VCaP (cell line): Measurements from ENCODE around the gene C4orf36.

Source experiments
- H3K27ac ChIP-seq: fragments of 450-650 bp; 2 replicates; pipeline ENCODE4 v1.5.1; 2017
- CTCF ChIP-seq: fragments of 450-650 bp; conservative IDR thresholded peaks from 2 replicates; pipeline ENCODE4 v1.5.1; 2017; ENCODE audit warnings: mild to moderate bottlenecking, moderate library complexity

The C4orf36 gene

GRCh38 chr4:86872135-86872534 is 20.1 kb downstream of the C4orf36 start:
- no peak for TF ChIP-seq CTCF
- no peak overlapping the region for H3K27ac ChIP-seq

- TF ChIP-seq CTCF = no peak
- H3K27ac ChIP-seq = no peak overlapping the region
Observed at GRCh38 chr4:86870442-86871069, 21.7 kb downstream of the C4orf36 start.

GRCh38 chr4:86857341-86858052 is 34.7 kb downstream of the C4orf36 start:
- H3K27ac ChIP-seq = peak overlapping the region; percentile 73; the same call in 1 of the 2 replicates
- no peak for TF ChIP-seq CTCF

GRCh38 chr4:86856896-86857295 is 35.3 kb downstream of the C4orf36 start:
- TF ChIP-seq CTCF = no peak
- H3K27ac ChIP-seq = peak overlapping the region; percentile 73

GRCh38 chr4:86855572-86855971 is 36.6 kb downstream of the C4orf36 start:
- peak; percentile 39; the same call in 1 of the 2 replicates for TF ChIP-seq CTCF
- H3K27ac ChIP-seq = peak overlapping the region; percentile 73

- TF ChIP-seq CTCF = no peak
- no peak overlapping the region for H3K27ac ChIP-seq
Observed at GRCh38 chr4:86853209-86853608, 39.0 kb downstream of the C4orf36 start.

GRCh38 chr4:86848732-86849619 is 43.2 kb downstream of the C4orf36 start, which contains the start of gene SLC10A6:
Gene SLC10A6 (minus strand): TSS chr4:86849384. CDS start chr4:86849115, 269 bp downstream.
- H3K27ac ChIP-seq = no peak within 1 kb of the TSS

More at GRCh38 chr4:86848732-86849619, 43.2 kb downstream of the C4orf36 start, which contains the start of gene SLC10A6:
- TF ChIP-seq CTCF = no peak
